Activated CD8-positive, alpha-beta memory T cell treated with anti-CD3 and anti-CD28 coated beads, Interleukin-2, amount 50 U/mL, for 1 hour (primary cell): ENCODE measurements around the gene HK2.

Source experiments
- DNase-seq: peaks from one replicate; pipeline ENCODE4 v3.0.0-alpha.2; 2020; ENCODE audit errors: extremely low read depth

Gene HK2

DNA sequence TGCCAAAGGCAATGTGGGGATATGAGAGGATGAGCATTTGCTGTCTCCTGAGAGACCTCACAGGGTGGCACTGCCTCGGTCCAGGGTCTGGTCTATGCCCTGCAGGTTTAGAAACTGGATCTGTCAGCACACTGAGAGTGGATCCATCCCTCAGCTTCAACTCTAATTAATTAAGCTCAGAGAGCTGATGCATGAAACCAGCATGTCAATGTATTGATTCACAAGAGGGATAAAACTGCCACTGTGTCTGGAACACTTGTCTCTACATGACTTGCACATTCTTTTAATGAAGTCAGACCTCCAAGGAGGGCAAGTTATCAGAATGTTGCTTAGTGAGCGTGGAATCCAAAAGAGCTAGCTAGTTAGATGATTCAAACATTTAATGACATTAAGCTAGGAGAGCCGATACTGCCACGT lies 102.1 kb downstream of the HK2 start:
- DNase-seq, result no peak

DNA sequence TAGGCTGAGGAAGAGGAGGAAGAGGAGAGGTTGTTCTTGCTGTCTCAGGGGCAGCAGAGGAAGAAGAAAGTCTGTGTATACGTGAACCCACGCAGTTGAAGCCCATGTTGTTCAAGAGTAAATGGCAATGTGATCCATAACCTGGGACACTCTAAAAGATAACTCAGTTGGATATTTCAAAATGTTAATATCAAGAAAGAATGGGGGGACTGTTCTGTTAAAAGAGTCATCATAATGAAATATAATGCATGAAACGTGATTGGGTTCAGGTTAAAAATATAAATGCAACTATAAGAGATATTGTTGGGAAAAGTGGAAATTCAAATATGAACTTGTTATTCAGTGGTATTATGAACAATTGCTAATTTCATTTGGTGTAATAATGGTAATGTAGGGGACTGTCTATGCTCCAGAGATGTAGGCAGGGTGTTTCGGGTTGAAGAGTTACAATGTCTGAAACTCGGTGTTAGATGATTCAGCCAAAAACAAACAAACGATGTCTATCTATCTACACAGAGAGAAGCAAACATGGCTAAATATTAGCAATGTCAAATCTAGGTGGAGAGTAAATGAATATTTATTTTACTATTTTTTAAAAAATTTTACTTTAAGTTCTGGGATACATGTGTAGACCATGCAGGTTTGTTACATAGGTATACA lies 103.4 kb downstream of the HK2 start:
- DNase-seq, result no peak

DNA sequence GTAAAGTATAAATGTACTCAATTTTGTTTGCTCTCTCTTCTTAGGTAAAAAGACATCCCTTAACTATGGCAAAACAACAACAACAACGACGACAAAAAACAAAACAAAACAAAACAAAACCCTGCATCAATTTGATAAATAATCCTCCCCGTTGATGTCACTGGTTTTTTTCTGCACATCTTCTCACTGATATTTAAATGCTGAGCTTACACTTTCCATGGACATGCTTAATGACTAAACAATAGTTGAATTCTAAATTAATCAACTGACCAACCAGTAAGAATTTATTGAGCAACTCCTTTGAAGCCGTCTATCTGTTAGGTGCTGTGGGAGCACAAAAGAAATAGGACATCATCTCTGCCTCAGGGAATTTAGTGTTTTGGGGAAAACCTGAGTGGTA lies 104.3 kb downstream of the HK2 start:
- no peak for DNase-seq

DNA sequence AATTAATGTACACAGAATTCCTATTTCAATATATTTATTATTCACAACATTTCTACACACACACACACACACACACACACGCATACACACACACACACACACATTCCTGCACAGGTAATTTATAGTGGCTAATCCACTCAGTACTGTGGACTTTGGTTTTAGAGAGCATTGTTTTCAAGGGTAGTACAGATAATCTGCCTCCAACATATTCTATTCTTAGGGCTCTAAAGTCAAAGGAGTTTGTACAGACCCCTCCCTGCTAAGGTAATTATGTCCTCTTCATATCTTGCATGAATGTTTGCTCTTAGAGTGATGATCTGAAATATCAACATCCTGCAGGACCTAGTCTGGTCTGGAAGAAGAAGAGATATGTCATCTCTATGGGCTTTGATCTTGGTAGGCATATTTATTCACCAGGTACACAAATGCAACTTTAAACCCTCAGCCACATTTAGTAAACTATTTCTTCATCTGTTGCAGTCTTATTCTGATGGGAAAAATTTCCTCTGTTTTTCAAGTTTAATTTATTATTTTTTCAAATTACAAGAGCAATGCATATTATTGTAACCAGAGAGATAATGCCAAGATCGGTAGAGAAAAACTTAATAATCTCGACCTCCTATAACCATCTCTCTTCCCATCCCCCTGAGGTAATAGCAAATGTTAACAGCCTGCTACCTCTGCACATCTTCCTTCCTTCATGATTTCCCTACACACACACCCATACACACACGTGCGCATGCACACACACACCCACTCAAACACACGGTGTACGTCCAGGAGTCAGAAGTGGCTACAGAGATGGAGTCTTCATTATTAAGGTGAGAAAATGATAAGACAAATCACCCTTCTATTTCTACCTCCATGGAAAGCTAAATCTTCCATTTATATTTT lies 106.2 kb downstream of the HK2 start:
- no peak for DNase-seq

DNA sequence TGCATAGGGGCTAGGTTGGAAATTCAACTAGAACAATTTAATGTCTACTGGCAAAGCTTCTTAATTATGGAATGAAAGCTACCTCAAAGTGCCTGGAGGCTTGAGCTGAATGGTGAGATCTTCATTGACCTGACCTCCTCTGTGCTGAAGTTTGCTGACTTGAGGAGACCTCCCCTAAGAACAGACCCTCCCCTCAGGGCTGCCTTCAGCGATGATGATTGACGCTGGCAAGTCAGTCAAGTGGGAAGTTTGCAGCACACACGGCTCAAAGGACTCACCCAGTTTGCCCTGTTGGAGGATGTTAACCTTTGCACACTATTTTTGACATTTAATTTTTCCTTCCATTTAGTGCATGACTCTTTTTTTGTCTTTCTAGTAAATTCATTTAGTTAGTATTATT lies 107.4 kb downstream of the HK2 start:
- DNase-seq, result no peak

DNA sequence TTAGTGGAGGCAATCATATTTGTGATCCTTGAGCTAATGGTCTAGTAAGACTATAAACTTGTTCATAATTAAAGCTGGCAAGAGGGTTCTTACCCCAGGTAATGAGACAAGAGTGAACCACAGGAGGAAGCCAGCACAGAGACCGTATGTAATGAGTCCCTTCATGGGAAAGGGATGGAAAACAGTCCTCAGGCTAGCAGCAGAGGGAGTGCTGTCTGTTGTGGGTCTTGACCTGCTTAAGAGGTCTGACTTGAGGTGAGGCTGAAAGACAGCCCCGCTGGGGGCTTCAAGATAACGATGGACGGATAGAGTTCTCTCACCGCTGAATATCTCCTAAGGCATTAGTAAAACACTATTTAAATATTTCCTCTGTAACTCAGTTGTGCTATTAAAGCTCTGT lies 108.3 kb downstream of the HK2 start:
- no peak for DNase-seq
